Measurements from ENCODE around the gene DDX47. TPM values are rescaled to one million over a fixed set of nuclear protein-coding genes. Genes with fewer than 3 reads are reported as not detected.

DDX47 gene
- total and polyA plus RNA-seq, 7 donors: 22.8 to 56.9 (median 42.9) TPM

GRCh38 chr12:12776261-12776660 lies 36.9 kb upstream of the DDX47 start:
- no peaks in the 10 kb centered on the region for H3K27me3 ChIP-seq
- WGBS, 2 donors: 18 to 55% methylated on average over 5 of the region's 5 CpGs
- H3K9me3 ChIP-seq: no peaks in the 10 kb centered on the region
- intact Hi-C loops (cut with DNase I): no loop called here
- H3K27ac ChIP-seq: no peak overlapping the region
- peaks cover 0 to 13% (median 11%) of the 10 kb centered on the region in 4 donors for H3K4me1 ChIP-seq
- TF ChIP-seq POLR2AphosphoS5 (IDR thresholded peaks at IDR 0.05) (no peak), POLR2A (IDR thresholded peaks at IDR 0.05) (no peak), EP300 (IDR thresholded peaks at IDR 0.05) (no peak), CTCF (IDR thresholded peaks at IDR 0.05) (no peak)
- H3K36me3 ChIP-seq: no peaks in the 10 kb centered on the region
- H3K4me3 ChIP-seq: no peak overlapping the region
- no peak for DNase-seq

- DNase-seq: no peak
- intact Hi-C loops (cut with DNase I): no loop called here
- H3K36me3 ChIP-seq: no peaks in the 10 kb centered on the region
- no peak overlapping the region for H3K27ac ChIP-seq
- no peaks in the 10 kb centered on the region for H3K9me3 ChIP-seq
- H3K27me3 ChIP-seq: no peaks in the 10 kb centered on the region
- no peak overlapping the region for H3K4me3 ChIP-seq
- TF ChIP-seq CTCF (IDR thresholded peaks at IDR 0.05) (peak in 1 of 4 experiments; percentile 9), POLR2AphosphoS5 (IDR thresholded peaks at IDR 0.05) (no peak), POLR2A (IDR thresholded peaks at IDR 0.05) (no peak), EP300 (IDR thresholded peaks at IDR 0.05) (no peak)
- WGBS, 2 donors: 78 to 84% methylated on average over 3 of the region's 3 CpGs
- H3K4me1 ChIP-seq: peaks cover 0 to 13% (median 11%) of the 10 kb centered on the region in 4 donors
Observed at GRCh38 chr12:12777092-12777491, 36.1 kb upstream of the DDX47 start.

GRCh38 chr12:12779007-12779406 lies 34.1 kb upstream of the DDX47 start:
- intact Hi-C loops (cut with DNase I): no loop called here
- TF ChIP-seq CTCF (IDR thresholded peaks at IDR 0.05): no peak

GRCh38 chr12:12779529-12779928 lies 33.6 kb upstream of the DDX47 start:
- no peak for TF ChIP-seq POLR2A (IDR thresholded peaks at IDR 0.05)
- peak in 1 of 4 donors; percentile 18 for TF ChIP-seq POLR2AphosphoS5 (IDR thresholded peaks at IDR 0.05)
- Histone ChIP-seq H3K36me3 (no peaks in the 10 kb centered on the region), H3K27me3 (no peaks in the 10 kb centered on the region), H3K4me3 (no peak overlapping the region), H3K27ac (peak overlapping the region in 2 of 4 donors; percentile 24 to 44), H3K4me1 (peaks cover 0 to 13% (median 11%) of the 10 kb centered on the region in 4 donors), H3K9me3 (no peaks in the 10 kb centered on the region)
- DNase-seq: no peak
- intact Hi-C loops (cut with DNase I): no loop called here
- 11 to 33% methylated on average over 3 of the region's 3 CpGs for WGBS, 2 donors

More at GRCh38 chr12:12779007-12779406, 34.1 kb upstream of the DDX47 start:
- H3K36me3 ChIP-seq: no peaks in the 10 kb centered on the region
- 41 to 73% methylated on average over 2 of the region's 2 CpGs for WGBS, 2 donors
- peaks cover 0 to 13% (median 11%) of the 10 kb centered on the region in 4 donors for H3K4me1 ChIP-seq
- H3K27me3 ChIP-seq: no peaks in the 10 kb centered on the region
- peak overlapping the region in 2 of 4 donors; percentile 24 to 44 for H3K27ac ChIP-seq
- DNase-seq: no peak
- no peak overlapping the region for H3K4me3 ChIP-seq
- no peaks in the 10 kb centered on the region for H3K9me3 ChIP-seq

GRCh38 chr12:12784116-12784515 lies 29.0 kb upstream of the DDX47 start:
- Histone ChIP-seq H3K4me1 (peaks cover 0 to 39% (median 34%) of the 10 kb centered on the region in 4 donors), H3K36me3 (no peaks in the 10 kb centered on the region), H3K9me3 (no peaks in the 10 kb centered on the region), H3K27me3 (no peaks in the 10 kb centered on the region), H3K4me3 (no peak overlapping the region), H3K27ac (peak overlapping the region; percentile 37 to 70 (median 44))
- intact Hi-C loops (cut with DNase I): loop anchor here (10.0 kb wide), 2 partner anchors 111 to 431 kb away; partner anchors contain the start of gene GPRC5A
- no peak for TF ChIP-seq POLR2AphosphoS5 (IDR thresholded peaks at IDR 0.05)
- no peak for TF ChIP-seq EP300 (IDR thresholded peaks at IDR 0.05)
- TF ChIP-seq POLR2A (IDR thresholded peaks at IDR 0.05): no peak
- TF ChIP-seq CTCF (IDR thresholded peaks at IDR 0.05): no peak
- WGBS, 2 donors: 95 to 99% methylated on average over 2 of the region's 2 CpGs
- DNase-seq: no peak
